ENCODE data around the gene ARL14.

Gene ARL14

DNA sequence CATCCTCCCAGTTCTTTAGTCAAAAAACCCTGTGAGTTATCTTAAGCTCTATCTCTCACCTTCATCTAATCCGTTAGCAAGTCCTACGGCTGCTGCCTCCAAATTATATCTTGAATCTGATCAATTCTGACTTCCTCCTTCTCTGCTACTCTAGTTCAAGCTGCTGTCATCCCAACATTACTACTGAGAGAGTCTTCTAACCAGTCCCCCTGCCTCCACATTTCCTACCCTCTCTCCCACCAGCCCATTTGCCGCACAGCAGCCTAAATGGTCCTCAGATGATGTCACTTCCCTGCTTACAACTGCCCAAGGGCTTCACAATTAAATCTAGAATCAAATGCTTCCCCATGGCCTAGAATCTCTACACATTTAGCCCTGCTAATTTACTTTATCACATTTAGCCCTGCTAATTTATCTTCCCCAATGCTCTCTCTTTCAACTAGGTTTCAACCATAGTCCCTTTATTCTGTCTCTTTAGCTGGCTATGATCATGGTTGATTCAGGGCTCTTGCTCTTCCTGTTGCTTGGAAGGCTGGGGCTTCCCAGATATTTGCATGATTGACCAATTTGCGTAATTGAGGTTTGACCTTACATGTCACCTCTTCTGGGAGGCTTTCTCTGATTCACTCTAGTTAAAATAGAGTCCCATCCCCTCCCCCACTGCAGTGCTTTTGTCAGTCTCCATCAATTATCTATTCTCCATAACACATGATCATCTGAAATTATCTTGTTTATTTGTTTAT lies 11.0 kb upstream of the ARL14 start:
- Histone ChIP-seq H3K4me3 (ENCODE audit: low read length) (no peak overlapping the region), H3K4me2 (ENCODE audit: low read depth, low read length) (0 out of 2 replicates have a peak overlapping the region, but pooled peaks have one; percentile 5), H4K20me1 (ENCODE audit: insufficient read depth, low read length) (no peaks in the 10 kb centered on the region), H3K27me3 (replicated peaks; ENCODE audit: insufficient read depth, low read length) (no peaks in the 10 kb centered on the region), H3K79me2 (ENCODE audit: low read length) (no peaks in the 10 kb centered on the region), H3K36me3 (replicated peaks; ENCODE audit: insufficient read depth, low read length) (no peaks in the 10 kb centered on the region), H2AFZ (ENCODE audit: low read length) (no peak overlapping the region), H3K9me3 (replicated peaks; ENCODE audit: insufficient read depth, low read length) (no peaks in the 10 kb centered on the region), H3K4me1 (ENCODE audit: low read length) (peaks cover 13% of the 10 kb centered on the region), H3K27ac (ENCODE audit: low read length) (no peak overlapping the region), H3K9ac (ENCODE audit: low read length) (no peak overlapping the region), H3K9me2 (replicated peaks; ENCODE audit: insufficient read depth, low read length) (no peaks in the 10 kb centered on the region), H3F3A (ENCODE audit: insufficient read depth, low read length) (peaks cover 2% of the 10 kb centered on the region; the same call in 1 of the 2 replicates)
- TF ChIP-seq EZH2 (optimal IDR thresholded peaks at IDR 0.05; ENCODE audit: low read depth, low read length) (no peak), EZH2phosphoT487 (IDR thresholded peaks at IDR 0.05; ENCODE audit: low read length) (no peak)
- TF ChIP-seq, protein P1, sequence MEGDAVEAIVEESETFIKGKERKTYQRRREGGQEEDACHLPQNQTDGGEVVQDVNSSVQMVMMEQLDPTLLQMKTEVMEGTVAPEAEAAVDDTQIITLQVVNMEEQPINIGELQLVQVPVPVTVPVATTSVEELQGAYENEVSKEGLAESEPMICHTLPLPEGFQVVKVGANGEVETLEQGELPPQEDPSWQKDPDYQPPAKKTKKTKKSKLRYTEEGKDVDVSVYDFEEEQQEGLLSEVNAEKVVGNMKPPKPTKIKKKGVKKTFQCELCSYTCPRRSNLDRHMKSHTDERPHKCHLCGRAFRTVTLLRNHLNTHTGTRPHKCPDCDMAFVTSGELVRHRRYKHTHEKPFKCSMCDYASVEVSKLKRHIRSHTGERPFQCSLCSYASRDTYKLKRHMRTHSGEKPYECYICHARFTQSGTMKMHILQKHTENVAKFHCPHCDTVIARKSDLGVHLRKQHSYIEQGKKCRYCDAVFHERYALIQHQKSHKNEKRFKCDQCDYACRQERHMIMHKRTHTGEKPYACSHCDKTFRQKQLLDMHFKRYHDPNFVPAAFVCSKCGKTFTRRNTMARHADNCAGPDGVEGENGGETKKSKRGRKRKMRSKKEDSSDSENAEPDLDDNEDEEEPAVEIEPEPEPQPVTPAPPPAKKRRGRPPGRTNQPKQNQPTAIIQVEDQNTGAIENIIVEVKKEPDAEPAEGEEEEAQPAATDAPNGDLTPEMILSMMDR (IDR thresholded peaks at IDR 0.05; ENCODE audit: low read length), result no peak
- DNase-seq, result peak; percentile 76

DNA sequence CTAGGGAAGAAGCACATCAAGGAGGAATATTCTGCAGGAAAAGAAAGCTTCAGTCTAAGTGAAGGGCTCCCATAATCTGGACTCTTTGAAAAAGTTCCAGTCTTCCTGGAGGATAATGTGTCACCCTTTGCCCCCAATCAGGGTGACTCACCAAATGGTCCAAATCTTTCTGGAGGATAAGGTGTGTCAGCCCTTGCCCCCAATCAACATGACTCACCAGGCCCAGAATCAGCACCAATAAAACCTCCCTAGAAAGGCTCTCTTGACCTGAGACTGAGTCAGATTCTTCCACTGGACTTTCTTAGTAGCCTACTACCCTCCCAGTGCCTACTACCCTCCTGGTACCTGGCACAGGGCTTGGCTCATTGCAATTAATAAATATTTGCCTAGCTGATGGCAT lies 9.5 kb upstream of the ARL14 start:
- no peak overlapping the region for H3K4me2 ChIP-seq (ENCODE audit: low read depth, low read length)
- H3K4me1 ChIP-seq (ENCODE audit: low read length), result peaks cover 18% of the 10 kb centered on the region
- no peak overlapping the region for H3K27ac ChIP-seq (ENCODE audit: low read length)
- H2AFZ ChIP-seq (ENCODE audit: low read length), result no peak overlapping the region
- H3K36me3 ChIP-seq (replicated peaks; ENCODE audit: insufficient read depth, low read length), result no peaks in the 10 kb centered on the region
- no peaks in the 10 kb centered on the region for H4K20me1 ChIP-seq (ENCODE audit: insufficient read depth, low read length)
- H3K79me2 ChIP-seq (ENCODE audit: low read length), result no peaks in the 10 kb centered on the region
- H3K4me3 ChIP-seq (ENCODE audit: low read length), result no peak overlapping the region
- no peaks in the 10 kb centered on the region for H3K27me3 ChIP-seq (replicated peaks; ENCODE audit: insufficient read depth, low read length)
- H3K9ac ChIP-seq (ENCODE audit: low read length), result no peak overlapping the region
- peaks cover 6% of the 10 kb centered on the region; the same call in 1 of the 2 replicates for H3F3A ChIP-seq (ENCODE audit: insufficient read depth, low read length)
- H3K9me3 ChIP-seq (replicated peaks; ENCODE audit: insufficient read depth, low read length), result no peaks in the 10 kb centered on the region
- no peaks in the 10 kb centered on the region for H3K9me2 ChIP-seq (replicated peaks; ENCODE audit: insufficient read depth, low read length)
- no peak for DNase-seq
- TF ChIP-seq EZH2 (optimal IDR thresholded peaks at IDR 0.05; ENCODE audit: low read depth, low read length), result no peak
- no peak for TF ChIP-seq EZH2phosphoT487 (IDR thresholded peaks at IDR 0.05; ENCODE audit: low read length)
- TF ChIP-seq, protein P1 (IDR thresholded peaks at IDR 0.05; ENCODE audit: low read length), result no peak

DNA sequence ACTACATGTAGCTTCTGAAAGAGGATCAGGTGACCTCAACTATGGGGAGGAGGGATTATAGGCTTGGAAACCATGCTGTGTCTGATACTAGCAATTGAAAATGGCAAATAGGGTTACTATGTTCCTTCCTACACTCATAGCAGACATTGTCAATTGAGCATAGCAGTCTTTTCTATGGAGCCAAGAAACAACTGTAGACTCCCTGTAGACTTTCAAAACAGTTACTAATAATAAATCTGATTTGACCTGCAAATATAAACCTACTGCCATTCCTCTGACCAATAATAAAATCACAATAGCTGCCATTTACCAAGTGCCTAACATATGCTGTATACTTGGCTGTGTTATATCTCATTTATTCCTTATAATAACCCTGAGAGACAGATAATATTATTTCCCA lies 8.5 kb upstream of the ARL14 start:
- Histone ChIP-seq H3K4me3 (ENCODE audit: low read length) (no peak overlapping the region), H3K9me3 (replicated peaks; ENCODE audit: insufficient read depth, low read length) (no peaks in the 10 kb centered on the region), H3K79me2 (ENCODE audit: low read length) (no peaks in the 10 kb centered on the region), H3F3A (ENCODE audit: insufficient read depth, low read length) (peaks cover 6% of the 10 kb centered on the region; the same call in 1 of the 2 replicates), H3K36me3 (replicated peaks; ENCODE audit: insufficient read depth, low read length) (no peaks in the 10 kb centered on the region), H2AFZ (ENCODE audit: low read length) (no peak overlapping the region), H3K4me1 (ENCODE audit: low read length) (peaks cover 18% of the 10 kb centered on the region), H3K4me2 (ENCODE audit: low read depth, low read length) (no peak overlapping the region), H3K9me2 (replicated peaks; ENCODE audit: insufficient read depth, low read length) (no peaks in the 10 kb centered on the region), H3K27me3 (replicated peaks; ENCODE audit: insufficient read depth, low read length) (no peaks in the 10 kb centered on the region), H3K9ac (ENCODE audit: low read length) (no peak overlapping the region), H3K27ac (ENCODE audit: low read length) (no peak overlapping the region), H4K20me1 (ENCODE audit: insufficient read depth, low read length) (no peaks in the 10 kb centered on the region)
- no peak for DNase-seq
- TF ChIP-seq, protein P1 (IDR thresholded peaks at IDR 0.05; ENCODE audit: low read length), result no peak
